Parathyroid adenoma (tissue), 2 donors: ENCODE data around the gene CCDC73.
"Not testable (repeated sequence)": the region's sequence is repeated elsewhere in the genome, so short reads cannot be mapped to it uniquely, and the experiment has no call there.

Experiments
- H2AFZ ChIP-seq: fragments of 300-600 bp; sonication (generic); one replicate; pipeline ENCODE4 v1.7.0; 2017; ENCODE audit warnings: antibody characterized with exemption, mild to moderate bottlenecking
- H3K27ac ChIP-seq: fragments of 300-600 bp; sonication (generic); one replicate; pipeline ENCODE4 v1.7.0; 2017
- H3K27me3 ChIP-seq: fragments of 300-600 bp; sonication (generic); one replicate; pipeline ENCODE4 v1.7.0; 2017; ENCODE audit warnings: low read length; ENCODE audit not compliant: control insufficient read depth, insufficient read depth
- H3K36me3 ChIP-seq: fragments of 300-600 bp; sonication (generic); one replicate; pipeline ENCODE4 v1.7.0; 2017; ENCODE audit warnings: low read length; ENCODE audit not compliant: control insufficient read depth, insufficient read depth
- H3K4me1 ChIP-seq: fragments of 300-600 bp; sonication (generic); one replicate; pipeline ENCODE4 v1.7.0; 2017; ENCODE audit warnings: control low read depth
- H3K4me2 ChIP-seq: fragments of 300-600 bp; sonication (generic); one replicate; pipeline ENCODE4 v1.7.0; 2017; ENCODE audit warnings: low read length
- H3K4me3 ChIP-seq: fragments of 300-600 bp; sonication (generic); one replicate; pipeline ENCODE4 v1.7.0; 2017; ENCODE audit warnings: low read depth, low read length
- H3K79me2 ChIP-seq: fragments of 300-600 bp; sonication (generic); one replicate; pipeline ENCODE4 v1.7.0; 2017; ENCODE audit warnings: control low read depth
- H3K9ac ChIP-seq: fragments of 300-600 bp; sonication (generic); one replicate; pipeline ENCODE4 v1.7.0; 2017; ENCODE audit warnings: mild to moderate bottlenecking
- H3K9me3 ChIP-seq: fragments of 300-600 bp; sonication (generic); one replicate; pipeline ENCODE4 v1.7.0; 2017; ENCODE audit warnings: low read length; ENCODE audit not compliant: control insufficient read depth
- TF ChIP-seq, protein P1 (sequence below): fragments of 300-600 bp; sonication (generic); IDR thresholded peaks from one replicate; pipeline ENCODE4 v1.7.0; 2017; ENCODE audit warnings: antibody characterized with exemption, mild to moderate bottlenecking
- donor health status: primary hyperparathyroidism.

CCDC73 gene

GRCh38 chr11:32792111-32792947 lies 2.1 kb downstream of the CCDC73 start:
- Histone ChIP-seq H3K27me3 (no peaks in the 10 kb centered on the region), H3K4me3 (no peak overlapping the region), H3K4me2 (peak overlapping the region; percentile 58), H3K79me2 (no peaks in the 10 kb centered on the region), H3K27ac (no peak overlapping the region), H3K36me3 (no peaks in the 10 kb centered on the region), H3K4me1 (no peaks in the 10 kb centered on the region), H3K9ac (no peak overlapping the region), H3K9me3 (no peaks in the 10 kb centered on the region), H2AFZ (no peak overlapping the region)
- TF ChIP-seq, protein P1, sequence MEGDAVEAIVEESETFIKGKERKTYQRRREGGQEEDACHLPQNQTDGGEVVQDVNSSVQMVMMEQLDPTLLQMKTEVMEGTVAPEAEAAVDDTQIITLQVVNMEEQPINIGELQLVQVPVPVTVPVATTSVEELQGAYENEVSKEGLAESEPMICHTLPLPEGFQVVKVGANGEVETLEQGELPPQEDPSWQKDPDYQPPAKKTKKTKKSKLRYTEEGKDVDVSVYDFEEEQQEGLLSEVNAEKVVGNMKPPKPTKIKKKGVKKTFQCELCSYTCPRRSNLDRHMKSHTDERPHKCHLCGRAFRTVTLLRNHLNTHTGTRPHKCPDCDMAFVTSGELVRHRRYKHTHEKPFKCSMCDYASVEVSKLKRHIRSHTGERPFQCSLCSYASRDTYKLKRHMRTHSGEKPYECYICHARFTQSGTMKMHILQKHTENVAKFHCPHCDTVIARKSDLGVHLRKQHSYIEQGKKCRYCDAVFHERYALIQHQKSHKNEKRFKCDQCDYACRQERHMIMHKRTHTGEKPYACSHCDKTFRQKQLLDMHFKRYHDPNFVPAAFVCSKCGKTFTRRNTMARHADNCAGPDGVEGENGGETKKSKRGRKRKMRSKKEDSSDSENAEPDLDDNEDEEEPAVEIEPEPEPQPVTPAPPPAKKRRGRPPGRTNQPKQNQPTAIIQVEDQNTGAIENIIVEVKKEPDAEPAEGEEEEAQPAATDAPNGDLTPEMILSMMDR: no peak

DNA sequence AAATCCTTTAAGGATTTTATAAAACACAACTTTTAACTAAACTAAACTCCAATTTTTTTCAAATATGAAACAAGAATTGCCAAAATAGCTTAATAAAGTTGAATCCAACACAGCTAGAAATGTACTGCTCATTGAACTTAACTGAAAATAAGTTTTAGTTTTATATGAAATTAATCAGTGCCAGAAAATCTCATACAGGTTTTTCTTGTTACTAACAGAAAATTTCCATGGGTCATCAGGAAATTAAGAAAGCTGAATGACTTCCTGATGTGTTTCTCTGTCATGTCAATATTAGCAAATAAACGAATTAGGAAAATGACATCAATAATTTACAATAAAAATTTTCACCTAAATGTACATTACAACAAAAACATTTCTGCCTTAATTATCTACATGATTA lies 3.5 kb downstream of the CCDC73 start:
- Histone ChIP-seq H3K36me3 (no peaks in the 10 kb centered on the region), H3K27ac (no peak overlapping the region), H2AFZ (no peak overlapping the region), H3K4me2 (no peak overlapping the region), H3K27me3 (no peaks in the 10 kb centered on the region), H3K9me3 (no peaks in the 10 kb centered on the region), H3K9ac (no peak overlapping the region), H3K4me1 (no peaks in the 10 kb centered on the region), H3K4me3 (no peak overlapping the region), H3K79me2 (no peaks in the 10 kb centered on the region)
- TF ChIP-seq, protein P1: no peak

DNA sequence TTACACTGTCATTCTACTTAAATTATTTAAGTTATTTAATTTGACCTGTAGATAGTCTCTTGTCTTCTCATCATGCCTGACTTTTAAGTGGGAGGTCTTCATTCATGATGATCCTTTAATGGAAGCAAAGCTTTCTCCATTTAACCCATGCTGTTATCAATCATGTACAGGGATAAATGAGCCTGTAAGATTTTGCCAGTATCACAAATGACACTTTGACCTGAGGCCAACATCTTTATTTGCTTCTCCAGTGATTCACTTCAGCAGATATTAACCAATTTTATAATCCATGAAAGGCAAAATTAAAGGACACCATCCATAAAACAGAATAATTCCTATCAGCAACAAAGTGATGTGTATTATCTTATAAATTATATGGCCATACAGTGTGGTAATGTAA lies 7.7 kb downstream of the CCDC73 start:
- H3K27ac ChIP-seq: no peak overlapping the region
- H3K9me3 ChIP-seq: no peaks in the 10 kb centered on the region
- no peak overlapping the region for H2AFZ ChIP-seq
- H3K9ac ChIP-seq: no peak overlapping the region
- TF ChIP-seq, protein P1: no peak
- H3K36me3 ChIP-seq: no peaks in the 10 kb centered on the region
- no peaks in the 10 kb centered on the region for H3K27me3 ChIP-seq
- H3K4me3 ChIP-seq: no peak overlapping the region
- H3K79me2 ChIP-seq: no peaks in the 10 kb centered on the region
- no peak overlapping the region for H3K4me2 ChIP-seq
- no peaks in the 10 kb centered on the region for H3K4me1 ChIP-seq

DNA sequence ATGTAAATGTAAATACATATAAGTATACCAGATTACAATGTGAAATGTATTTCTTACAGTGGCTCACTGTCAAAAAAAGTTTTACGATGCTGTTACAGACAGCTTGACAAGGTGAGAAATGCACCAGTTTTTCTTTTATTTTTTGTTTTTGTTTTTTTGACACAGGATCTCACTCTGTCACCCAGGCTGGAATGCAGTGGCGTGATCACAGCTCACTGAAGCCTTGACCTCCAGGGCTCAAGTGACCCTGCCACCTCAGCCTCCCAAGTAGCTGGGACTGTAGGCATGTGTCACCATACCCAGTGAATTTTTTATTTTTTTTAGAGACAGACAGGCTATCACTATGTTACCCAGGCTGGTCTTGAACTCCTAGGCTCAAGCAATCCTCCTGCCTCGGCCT lies 9.2 kb downstream of the CCDC73 start:
- Histone ChIP-seq H3K36me3 (no peaks in the 10 kb centered on the region), H3K9me3 (no peaks in the 10 kb centered on the region), H2AFZ (no peak overlapping the region), H3K4me2 (no peak overlapping the region), H3K4me3 (no peak overlapping the region), H3K9ac (no peak overlapping the region), H3K4me1 (no peaks in the 10 kb centered on the region), H3K79me2 (no peaks in the 10 kb centered on the region), H3K27me3 (no peaks in the 10 kb centered on the region), H3K27ac (no peak overlapping the region)
- TF ChIP-seq, protein P1: no peak

DNA sequence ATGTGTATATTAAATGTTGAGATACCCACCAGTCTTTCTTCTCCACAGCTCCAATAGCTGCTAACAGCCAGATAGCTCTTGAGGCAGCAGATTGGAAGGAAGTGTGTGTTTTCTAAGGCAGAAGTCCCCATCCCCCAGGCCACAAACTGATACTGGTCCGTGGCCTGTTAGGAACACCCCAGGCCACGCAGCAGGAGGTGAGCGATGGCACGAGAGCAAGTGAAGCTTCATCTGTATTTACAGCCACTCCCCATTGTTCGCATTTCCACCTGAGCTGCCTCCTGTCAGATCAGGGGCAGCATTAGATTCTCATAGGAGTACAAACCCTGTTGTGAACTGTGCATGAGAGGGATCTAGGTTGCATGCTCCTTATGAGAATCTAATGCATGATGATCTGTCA lies 12.7 kb downstream of the CCDC73 start:
- Histone ChIP-seq H3K9ac (no peak overlapping the region), H3K27ac (no peak overlapping the region), H3K4me1 (no peaks in the 10 kb centered on the region), H3K79me2 (no peaks in the 10 kb centered on the region), H3K4me2 (no peak overlapping the region), H3K4me3 (no peak overlapping the region), H3K9me3 (no peaks in the 10 kb centered on the region), H2AFZ (no peak overlapping the region), H3K36me3 (no peaks in the 10 kb centered on the region), H3K27me3 (no peaks in the 10 kb centered on the region)
- TF ChIP-seq, protein P1: no peak

DNA sequence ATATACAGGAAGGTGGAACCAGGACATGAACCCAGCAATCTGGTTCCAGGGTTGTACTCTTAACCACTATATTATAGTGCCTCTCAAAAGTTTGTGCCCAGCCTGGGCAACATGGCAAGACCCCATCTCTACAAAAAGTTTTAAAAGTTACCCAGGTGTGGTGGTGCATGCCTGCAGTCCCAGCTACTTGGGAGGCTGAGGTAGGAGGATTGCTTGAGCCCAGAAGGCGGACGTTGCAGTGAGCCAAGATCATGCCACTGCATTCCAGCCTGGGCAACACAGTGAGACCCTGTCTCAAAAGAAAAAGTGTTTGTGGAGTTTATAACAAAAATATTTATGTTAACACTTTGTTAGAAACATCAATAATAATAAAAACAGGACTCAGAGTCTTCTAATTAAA lies 13.6 kb downstream of the CCDC73 start:
- H3K36me3 ChIP-seq, H3K4me2 ChIP-seq, H3K4me3 ChIP-seq, H3K27me3 ChIP-seq, H3K4me1 ChIP-seq, H3K9ac ChIP-seq, H3K27ac ChIP-seq, H2AFZ ChIP-seq, H3K9me3 ChIP-seq, H3K79me2 ChIP-seq: not testable (repeated sequence)
